T-helper 2 cell treated with Interferon-gamma antibody and Interleukin-4, amounts not matched to agents 5 μg/mL and 100 μg/mL, for 36 hours (primary cell): ENCODE measurements around the gene TSHR.
A peak's percentile ranks its signal among the peaks of the same experiment; 100 is the strongest.

Experiments used
- DNase-seq: peaks from one replicate; pipeline ENCODE4 v3.0.0; 2021; ENCODE audit warnings: low spot score
- H3K27ac Mint-ChIP-seq: one replicate; pipeline ENCODE4 v1.8.0; 2021; ENCODE audit warnings: mild to moderate bottlenecking, mixed read lengths
- H3K27me3 Mint-ChIP-seq: one replicate; pipeline ENCODE4 v1.8.0; 2021; ENCODE audit warnings: low read depth, mixed read lengths
- H3K36me3 Mint-ChIP-seq: one replicate; pipeline ENCODE4 v1.8.0; 2021; ENCODE audit warnings: low read depth, mixed read lengths
- H3K4me1 Mint-ChIP-seq: one replicate; pipeline ENCODE4 v1.8.0; 2021; ENCODE audit warnings: low read depth, mixed read lengths
- H3K4me3 Mint-ChIP-seq: one replicate; pipeline ENCODE4 v1.8.0; 2022; ENCODE audit warnings: mild to moderate bottlenecking, moderate library complexity, mixed read lengths
- H3K9me3 Mint-ChIP-seq: one replicate; pipeline ENCODE4 v1.8.0; 2021; ENCODE audit warnings: mixed read lengths

The TSHR gene

GRCh38 chr14:81164167-81164774 is 208.8 kb downstream of the TSHR start:
- no peak overlapping the region for H3K4me3 Mint-ChIP-seq
- H3K36me3 Mint-ChIP-seq, result no peaks in the 10 kb centered on the region
- no peak overlapping the region for H3K27ac Mint-ChIP-seq
- no peaks in the 10 kb centered on the region for H3K27me3 Mint-ChIP-seq
- peaks cover 19% of the 10 kb centered on the region for H3K4me1 Mint-ChIP-seq
- no peaks in the 10 kb centered on the region for H3K9me3 Mint-ChIP-seq
- DNase-seq, result peak; percentile 77

- H3K27me3 Mint-ChIP-seq, result no peaks in the 10 kb centered on the region
- H3K27ac Mint-ChIP-seq, result peak overlapping the region; percentile 14
- no peak overlapping the region for H3K4me3 Mint-ChIP-seq
- H3K4me1 Mint-ChIP-seq, result peaks cover 27% of the 10 kb centered on the region
- H3K9me3 Mint-ChIP-seq, result no peaks in the 10 kb centered on the region
- DNase-seq, result no peak
- no peaks in the 10 kb centered on the region for H3K36me3 Mint-ChIP-seq
These were observed 209.8 kb downstream of the TSHR start for GRCh38 chr14:81165188-81165587.

- no peak overlapping the region for H3K27ac Mint-ChIP-seq
- H3K9me3 Mint-ChIP-seq, result no peaks in the 10 kb centered on the region
- no peak overlapping the region for H3K4me3 Mint-ChIP-seq
- DNase-seq, result no peak
- no peaks in the 10 kb centered on the region for H3K36me3 Mint-ChIP-seq
- H3K4me1 Mint-ChIP-seq, result peaks cover 32% of the 10 kb centered on the region
- H3K27me3 Mint-ChIP-seq, result no peaks in the 10 kb centered on the region
These were observed 210.7 kb downstream of the TSHR start for GRCh38 chr14:81166121-81166520.

- H3K9me3 Mint-ChIP-seq, result no peaks in the 10 kb centered on the region
- H3K36me3 Mint-ChIP-seq, result no peaks in the 10 kb centered on the region
- peak overlapping the region; percentile 87 for H3K4me3 Mint-ChIP-seq
- DNase-seq, result no peak
- peak overlapping the region; percentile 96 for H3K27ac Mint-ChIP-seq
- peaks cover 46% of the 10 kb centered on the region for H3K4me1 Mint-ChIP-seq
- no peaks in the 10 kb centered on the region for H3K27me3 Mint-ChIP-seq
These were observed 213.8 kb downstream of the TSHR start for GRCh38 chr14:81169267-81169666.

- H3K9me3 Mint-ChIP-seq, result no peaks in the 10 kb centered on the region
- no peaks in the 10 kb centered on the region for H3K27me3 Mint-ChIP-seq
- peaks cover 43% of the 10 kb centered on the region for H3K4me1 Mint-ChIP-seq
- H3K4me3 Mint-ChIP-seq, result peak overlapping the region; percentile 87
- DNase-seq, result no peak
- H3K27ac Mint-ChIP-seq, result peak overlapping the region; percentile 96
- H3K36me3 Mint-ChIP-seq, result peaks cover 2% of the 10 kb centered on the region
These were observed 214.3 kb downstream of the TSHR start for GRCh38 chr14:81169711-81170103.

GRCh38 chr14:81170104-81170828 is 214.8 kb downstream of the TSHR start:
- DNase-seq, result peak; percentile 86
- peaks cover 40% of the 10 kb centered on the region for H3K4me1 Mint-ChIP-seq
- H3K36me3 Mint-ChIP-seq, result peaks cover 5% of the 10 kb centered on the region
- H3K4me3 Mint-ChIP-seq, result peak overlapping the region; percentile 87
- peak overlapping the region; percentile 96 for H3K27ac Mint-ChIP-seq
- H3K27me3 Mint-ChIP-seq, result no peaks in the 10 kb centered on the region
- H3K9me3 Mint-ChIP-seq, result no peaks in the 10 kb centered on the region

- Mint-ChIP-seq H3K27ac (peak overlapping the region; percentile 96), H3K9me3 (no peaks in the 10 kb centered on the region), H3K36me3 (peaks cover 5% of the 10 kb centered on the region), H3K4me3 (peak overlapping the region; percentile 87), H3K4me1 (peaks cover 39% of the 10 kb centered on the region), H3K27me3 (no peaks in the 10 kb centered on the region)
- DNase-seq, result no peak
These were observed 215.4 kb downstream of the TSHR start for GRCh38 chr14:81170829-81171195.

- Mint-ChIP-seq H3K27ac (no peak overlapping the region), H3K9me3 (no peaks in the 10 kb centered on the region), H3K27me3 (no peaks in the 10 kb centered on the region), H3K4me1 (peaks cover 49% of the 10 kb centered on the region), H3K4me3 (peak overlapping the region; percentile 48), H3K36me3 (peaks cover 8% of the 10 kb centered on the region)
- no peak for DNase-seq
These were observed 216.9 kb downstream of the TSHR start for GRCh38 chr14:81172353-81172752.

GRCh38 chr14:81172881-81173280 is 217.5 kb downstream of the TSHR start:
- Mint-ChIP-seq H3K27ac (no peak overlapping the region), H3K4me3 (no peak overlapping the region), H3K36me3 (peaks cover 8% of the 10 kb centered on the region), H3K9me3 (no peaks in the 10 kb centered on the region), H3K4me1 (peaks cover 54% of the 10 kb centered on the region), H3K27me3 (no peaks in the 10 kb centered on the region)
- DNase-seq, result no peak

GRCh38 chr14:81176241-81176640 is 220.8 kb downstream of the TSHR start:
- peaks cover 43% of the 10 kb centered on the region for H3K4me1 Mint-ChIP-seq
- H3K27ac Mint-ChIP-seq, result no peak overlapping the region
- peaks cover 27% of the 10 kb centered on the region for H3K36me3 Mint-ChIP-seq
- no peak for DNase-seq
- no peaks in the 10 kb centered on the region for H3K27me3 Mint-ChIP-seq
- H3K9me3 Mint-ChIP-seq, result no peaks in the 10 kb centered on the region
- H3K4me3 Mint-ChIP-seq, result no peak overlapping the region

GRCh38 chr14:81177225-81177624 is 221.8 kb downstream of the TSHR start:
- Mint-ChIP-seq H3K9me3 (no peaks in the 10 kb centered on the region), H3K4me1 (peaks cover 35% of the 10 kb centered on the region), H3K36me3 (peaks cover 34% of the 10 kb centered on the region), H3K4me3 (peak overlapping the region; percentile 42), H3K27me3 (no peaks in the 10 kb centered on the region), H3K27ac (no peak overlapping the region)
- DNase-seq, result no peak

- Mint-ChIP-seq H3K4me1 (peaks cover 34% of the 10 kb centered on the region), H3K27ac (no peak overlapping the region), H3K4me3 (no peak overlapping the region), H3K27me3 (no peaks in the 10 kb centered on the region), H3K36me3 (peaks cover 40% of the 10 kb centered on the region), H3K9me3 (no peaks in the 10 kb centered on the region)
- DNase-seq, result no peak
These were observed 222.6 kb downstream of the TSHR start for GRCh38 chr14:81178063-81178462.

GRCh38 chr14:81179631-81180030 is 224.2 kb downstream of the TSHR start:
- Mint-ChIP-seq H3K27ac (no peak overlapping the region), H3K4me1 (peaks cover 35% of the 10 kb centered on the region), H3K9me3 (no peaks in the 10 kb centered on the region), H3K36me3 (peaks cover 50% of the 10 kb centered on the region), H3K27me3 (no peaks in the 10 kb centered on the region), H3K4me3 (no peak overlapping the region)
- no peak for DNase-seq

- DNase-seq, result no peak
- peak overlapping the region; percentile 32 for H3K27ac Mint-ChIP-seq
- peak overlapping the region; percentile 33 for H3K4me3 Mint-ChIP-seq
- peaks cover 52% of the 10 kb centered on the region for H3K36me3 Mint-ChIP-seq
- H3K27me3 Mint-ChIP-seq, result no peaks in the 10 kb centered on the region
- H3K4me1 Mint-ChIP-seq, result peaks cover 36% of the 10 kb centered on the region
- H3K9me3 Mint-ChIP-seq, result no peaks in the 10 kb centered on the region
These were observed 232.6 kb downstream of the TSHR start for GRCh38 chr14:81187832-81188522.
